Measurements from ENCODE around the gene RSBN1.

DNA sequence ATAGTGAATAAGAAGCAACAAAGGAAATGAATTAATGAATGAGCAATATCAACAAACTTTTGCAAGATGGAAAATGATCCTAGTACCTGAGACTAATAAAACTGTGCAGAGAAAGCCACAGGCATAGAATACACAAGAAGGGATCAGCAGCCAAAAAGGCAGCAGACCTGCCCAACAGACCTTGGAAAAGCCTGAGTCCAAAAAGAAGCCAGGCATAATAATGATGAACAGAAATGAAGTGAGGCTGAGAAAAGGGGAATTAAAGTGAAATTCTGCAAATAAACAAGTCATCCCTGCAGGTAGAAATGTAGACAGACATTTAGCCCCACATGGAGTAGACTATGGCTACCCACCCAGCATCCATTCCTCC, 42.7 kb downstream of the RSBN1 start:
- TF ChIP-seq NR2C2 (CRISPR knock-in tag; IDR thresholded peaks at IDR 0.05) = no peak
- no peak for TF ChIP-seq CREB1 (CRISPR knock-in tag; IDR thresholded peaks at IDR 0.05)
- no peak for TF ChIP-seq TEAD4 (CRISPR knock-in tag; IDR thresholded peaks at IDR 0.05)
- no peak for TF ChIP-seq ESRRA (CRISPR knock-in tag; IDR thresholded peaks at IDR 0.05; ENCODE audit: borderline replicate concordance)
- TF ChIP-seq, protein P1, sequence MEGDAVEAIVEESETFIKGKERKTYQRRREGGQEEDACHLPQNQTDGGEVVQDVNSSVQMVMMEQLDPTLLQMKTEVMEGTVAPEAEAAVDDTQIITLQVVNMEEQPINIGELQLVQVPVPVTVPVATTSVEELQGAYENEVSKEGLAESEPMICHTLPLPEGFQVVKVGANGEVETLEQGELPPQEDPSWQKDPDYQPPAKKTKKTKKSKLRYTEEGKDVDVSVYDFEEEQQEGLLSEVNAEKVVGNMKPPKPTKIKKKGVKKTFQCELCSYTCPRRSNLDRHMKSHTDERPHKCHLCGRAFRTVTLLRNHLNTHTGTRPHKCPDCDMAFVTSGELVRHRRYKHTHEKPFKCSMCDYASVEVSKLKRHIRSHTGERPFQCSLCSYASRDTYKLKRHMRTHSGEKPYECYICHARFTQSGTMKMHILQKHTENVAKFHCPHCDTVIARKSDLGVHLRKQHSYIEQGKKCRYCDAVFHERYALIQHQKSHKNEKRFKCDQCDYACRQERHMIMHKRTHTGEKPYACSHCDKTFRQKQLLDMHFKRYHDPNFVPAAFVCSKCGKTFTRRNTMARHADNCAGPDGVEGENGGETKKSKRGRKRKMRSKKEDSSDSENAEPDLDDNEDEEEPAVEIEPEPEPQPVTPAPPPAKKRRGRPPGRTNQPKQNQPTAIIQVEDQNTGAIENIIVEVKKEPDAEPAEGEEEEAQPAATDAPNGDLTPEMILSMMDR (IDR thresholded peaks at IDR 0.05) = no peak
- TF ChIP-seq JAZF1 (CRISPR knock-in tag; IDR thresholded peaks at IDR 0.05) = no peak
- no peak for TF ChIP-seq ZNF121 (CRISPR knock-in tag; IDR thresholded peaks at IDR 0.05)
- TF ChIP-seq ZNF423 (CRISPR knock-in tag; IDR thresholded peaks at IDR 0.05) = no peak
- no peak for TF ChIP-seq ZNF232 (CRISPR knock-in tag; IDR thresholded peaks at IDR 0.05)
- TF ChIP-seq NR3C1 (CRISPR knock-in tag; conservative IDR thresholded peaks at IDR 0.05; ENCODE audit: low read depth) = no peak
